ENCODE results near the gene SSR1.

- TF ChIP-seq POLR2AphosphoS5 (IDR thresholded peaks at IDR 0.05; ENCODE audit: low read depth, low read length) (no peak), POLR2A (IDR thresholded peaks at IDR 0.05; ENCODE audit: low read depth, low read length) (no peak), TAF1 (IDR thresholded peaks at IDR 0.05; ENCODE audit: low read depth, low read length) (no peak), SPI1 (IDR thresholded peaks at IDR 0.05; ENCODE audit: low read depth, low read length) (no peak), POU2F2 (IDR thresholded peaks at IDR 0.05; ENCODE audit: low read depth, low read length) (no peak)
Measured at GRCh38 chr6:7242835-7243178, 70.2 kb downstream of the SSR1 start.

Data from GM12891 (cell line).